SK-N-SH treated with all-trans-retinoic acid at 6 μM for 48 hours (cell line): ENCODE measurements around the gene FHOD3.

ENCODE experiments used
- ATAC-seq: fragments of 200-7000 bp; cut with Tn5 transposase; 3 replicates; pipeline ENCODE4 v1.9.1; 2020; ENCODE audit warnings: mild to moderate bottlenecking, moderate library complexity
- ARNTL ChIP-seq: fragments of 450-650 bp; formaldehyde crosslinking; IDR thresholded peaks from 2 replicates; pipeline ENCODE4 v1.5.0; 2020; ENCODE audit warnings: low read depth, mild to moderate bottlenecking, moderate library complexity, borderline replicate concordance
- BACH2 ChIP-seq: fragments of 250-450 bp; sonication (Bioruptor Pico); IDR thresholded peaks from 2 replicates; pipeline ENCODE4 v1.9.0; 2021; ENCODE audit warnings: mild to moderate bottlenecking, borderline replicate concordance
- CSDC2 ChIP-seq: fragments of 250-450 bp; sonication (Bioruptor Pico); IDR thresholded peaks from 2 replicates; pipeline ENCODE4 v1.5.0; 2020; ENCODE audit warnings: mild to moderate bottlenecking, moderate library complexity
- ESRRG ChIP-seq: fragments of 250-450 bp; sonication (Bioruptor Pico); IDR thresholded peaks from 2 replicates; pipeline ENCODE4 v1.6.1; 2021; ENCODE audit warnings: mild to moderate bottlenecking
- GLIS3 ChIP-seq: fragments of 250-450 bp; sonication (Bioruptor Pico); IDR thresholded peaks from 2 replicates; pipeline ENCODE4 v1.5.0; 2020; ENCODE audit warnings: mild to moderate bottlenecking, moderate library complexity
- ISL1 ChIP-seq: fragments of 250-450 bp; sonication (Bioruptor Pico); IDR thresholded peaks from 2 replicates; pipeline ENCODE4 v2.1.2; 2022; ENCODE audit warnings: mild to moderate bottlenecking, moderate library complexity
- OSR1 ChIP-seq: fragments of 250-450 bp; sonication (Bioruptor Pico); IDR thresholded peaks from 2 replicates; pipeline ENCODE4 v1.8.0; 2022; ENCODE audit warnings: moderate library complexity, mild to moderate bottlenecking, inconsistent platforms
- PPARA ChIP-seq: fragments of 250-450 bp; sonication (Bioruptor Pico); IDR thresholded peaks from 2 replicates; pipeline ENCODE4 v1.5.0; 2020; ENCODE audit warnings: mild to moderate bottlenecking, borderline replicate concordance
- RARB ChIP-seq: fragments of 250-450 bp; sonication (Bioruptor Pico); IDR thresholded peaks from 2 replicates; pipeline ENCODE4 v1.8.0; 2021; ENCODE audit warnings: mild to moderate bottlenecking, moderate library complexity
- TCF4 ChIP-seq: fragments of 250-450 bp; sonication (Bioruptor Pico); IDR thresholded peaks from 2 replicates; pipeline ENCODE4 v1.8.0; 2021; ENCODE audit warnings: mild to moderate bottlenecking, moderate library complexity, borderline replicate concordance
- ZC3H10 ChIP-seq: fragments of 250-450 bp; sonication (Bioruptor Pico); IDR thresholded peaks from 2 replicates; pipeline ENCODE4 v1.5.1; 2021; ENCODE audit warnings: mild to moderate bottlenecking, moderate library complexity
- ZFP30 ChIP-seq: fragments of 450-650 bp; formaldehyde crosslinking; IDR thresholded peaks from 2 replicates; pipeline ENCODE4 v1.5.0; 2022; ENCODE audit warnings: mild to moderate bottlenecking, moderate library complexity
- ZNF70 ChIP-seq: fragments of 450-650 bp; formaldehyde crosslinking; IDR thresholded peaks from 2 replicates; pipeline ENCODE4 v1.5.0; 2020; ENCODE audit warnings: mild to moderate bottlenecking, moderate library complexity
- ZNF8 ChIP-seq: fragments of 450-650 bp; formaldehyde crosslinking; IDR thresholded peaks from 2 replicates; pipeline ENCODE4 v1.5.0; 2020; ENCODE audit warnings: mild to moderate bottlenecking, moderate library complexity
- TF ChIP-seq, protein P1 (sequence below): fragments of 250-450 bp; sonication (Bioruptor Pico); IDR thresholded peaks from 2 replicates; pipeline ENCODE4 v1.8.0; 2020; ENCODE audit warnings: mild to moderate bottlenecking, moderate library complexity, borderline replicate concordance
- TF ChIP-seq, protein P2 (sequence below): fragments of 250-450 bp; sonication (Bioruptor Pico); IDR thresholded peaks from 2 replicates; pipeline ENCODE4 v1.5.1; 2020; ENCODE audit warnings: low read depth, mild to moderate bottlenecking, moderate library complexity
- TF ChIP-seq, protein P3 (sequence below): fragments of 250-450 bp; sonication (Bioruptor Pico); IDR thresholded peaks from 2 replicates; pipeline ENCODE4 v1.5.0; 2020; ENCODE audit warnings: mild to moderate bottlenecking, moderate library complexity
- TF ChIP-seq, protein P4 (sequence below): fragments of 250-450 bp; sonication (Bioruptor Pico); IDR thresholded peaks from 2 replicates; pipeline ENCODE4 v1.5.1; 2021; ENCODE audit warnings: mild to moderate bottlenecking, moderate library complexity
- TF ChIP-seq, protein P5 (sequence below): fragments of 250-450 bp; sonication (Bioruptor Pico); IDR thresholded peaks from 2 replicates; pipeline ENCODE4 v1.8.0; 2021; ENCODE audit warnings: low read depth, mild to moderate bottlenecking, moderate library complexity, borderline replicate concordance

Gene FHOD3

DNA sequence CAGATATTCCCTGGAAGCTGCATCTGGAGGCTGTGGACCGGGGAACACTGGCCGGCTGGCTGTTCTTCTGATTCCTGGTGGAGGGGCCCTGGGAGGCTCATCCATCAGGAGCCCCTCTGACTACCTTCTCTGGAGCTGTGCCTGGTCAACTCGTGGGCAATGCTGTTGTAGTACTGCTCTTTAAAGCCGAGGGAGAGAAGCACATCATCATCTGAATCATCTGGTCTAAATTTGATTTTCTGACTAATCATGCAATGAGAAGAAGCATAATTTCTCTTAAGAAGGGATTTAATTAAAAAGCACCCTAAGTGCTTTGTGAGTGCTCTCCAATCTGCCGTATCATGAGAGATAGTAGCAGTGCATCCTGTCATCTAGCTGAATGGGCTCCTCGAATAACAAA is 229.5 kb downstream of the FHOD3 start:
- no peak for ATAC-seq
- TF ChIP-seq CSDC2 (CRISPR knock-in tag) = no peak
- TF ChIP-seq RARB (CRISPR knock-in tag) = no peak
- no peak for TF ChIP-seq ESRRG (CRISPR knock-in tag)
- TF ChIP-seq ZNF70 = peak; percentile 46; the same call in 1 of the 2 replicates
- peak; percentile 71 for TF ChIP-seq ISL1
- no peak for TF ChIP-seq ZC3H10 (CRISPR knock-in tag)
- TF ChIP-seq, protein P1, sequence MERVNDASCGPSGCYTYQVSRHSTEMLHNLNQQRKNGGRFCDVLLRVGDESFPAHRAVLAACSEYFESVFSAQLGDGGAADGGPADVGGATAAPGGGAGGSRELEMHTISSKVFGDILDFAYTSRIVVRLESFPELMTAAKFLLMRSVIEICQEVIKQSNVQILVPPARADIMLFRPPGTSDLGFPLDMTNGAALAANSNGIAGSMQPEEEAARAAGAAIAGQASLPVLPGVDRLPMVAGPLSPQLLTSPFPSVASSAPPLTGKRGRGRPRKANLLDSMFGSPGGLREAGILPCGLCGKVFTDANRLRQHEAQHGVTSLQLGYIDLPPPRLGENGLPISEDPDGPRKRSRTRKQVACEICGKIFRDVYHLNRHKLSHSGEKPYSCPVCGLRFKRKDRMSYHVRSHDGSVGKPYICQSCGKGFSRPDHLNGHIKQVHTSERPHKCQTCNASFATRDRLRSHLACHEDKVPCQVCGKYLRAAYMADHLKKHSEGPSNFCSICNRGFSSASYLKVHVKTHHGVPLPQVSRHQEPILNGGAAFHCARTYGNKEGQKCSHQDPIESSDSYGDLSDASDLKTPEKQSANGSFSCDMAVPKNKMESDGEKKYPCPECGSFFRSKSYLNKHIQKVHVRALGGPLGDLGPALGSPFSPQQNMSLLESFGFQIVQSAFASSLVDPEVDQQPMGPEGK = no peak
- TF ChIP-seq OSR1 = no peak
- TF ChIP-seq BACH2 (CRISPR knock-in tag) = no peak
- no peak for TF ChIP-seq ZNF8 (CRISPR knock-in tag)
- TF ChIP-seq, all 23 proteins: peak for 2

DNA sequence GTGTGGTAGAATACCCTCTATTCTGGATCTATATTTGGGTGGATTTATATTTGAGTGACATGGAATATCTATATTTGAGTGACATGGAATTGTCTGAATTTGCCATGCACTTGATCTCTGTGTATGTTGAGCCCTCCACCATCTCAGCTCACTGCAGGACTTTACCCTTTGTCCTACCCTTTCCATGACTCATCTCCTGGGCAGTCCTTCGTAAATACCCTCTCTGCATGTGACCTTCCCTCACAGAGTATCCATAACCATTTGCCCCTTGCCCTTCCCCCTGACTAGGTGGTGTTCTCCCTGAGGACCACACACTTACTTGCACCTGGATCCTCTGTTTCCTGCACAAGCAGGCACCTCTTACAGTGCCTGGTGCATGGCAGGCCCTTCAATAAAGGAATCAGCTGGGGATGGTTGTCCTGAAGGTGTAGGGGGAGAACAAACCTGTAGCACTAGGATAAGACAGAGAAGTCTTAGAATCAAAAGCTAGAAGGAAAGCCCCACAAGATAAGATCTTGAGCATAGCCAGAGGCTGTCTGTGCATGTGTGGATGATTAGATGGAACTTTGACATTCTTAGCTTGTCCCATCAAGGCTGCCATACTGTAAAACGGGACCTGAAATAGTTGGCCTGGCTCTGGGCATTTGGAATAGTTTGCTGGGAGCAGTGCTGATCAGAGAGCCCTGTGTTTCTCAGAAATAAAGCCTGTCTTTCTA is 230.4 kb downstream of the FHOD3 start:
- ATAC-seq = no peak
- TF ChIP-seq, protein P2, sequence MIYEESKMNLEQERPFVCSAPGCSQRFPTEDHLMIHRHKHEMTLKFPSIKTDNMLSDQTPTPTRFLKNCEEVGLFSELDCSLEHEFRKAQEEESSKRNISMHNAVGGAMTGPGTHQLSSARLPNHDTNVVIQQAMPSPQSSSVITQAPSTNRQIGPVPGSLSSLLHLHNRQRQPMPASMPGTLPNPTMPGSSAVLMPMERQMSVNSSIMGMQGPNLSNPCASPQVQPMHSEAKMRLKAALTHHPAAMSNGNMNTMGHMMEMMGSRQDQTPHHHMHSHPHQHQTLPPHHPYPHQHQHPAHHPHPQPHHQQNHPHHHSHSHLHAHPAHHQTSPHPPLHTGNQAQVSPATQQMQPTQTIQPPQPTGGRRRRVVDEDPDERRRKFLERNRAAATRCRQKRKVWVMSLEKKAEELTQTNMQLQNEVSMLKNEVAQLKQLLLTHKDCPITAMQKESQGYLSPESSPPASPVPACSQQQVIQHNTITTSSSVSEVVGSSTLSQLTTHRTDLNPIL (CRISPR knock-in tag) = no peak
- TF ChIP-seq, protein P3, sequence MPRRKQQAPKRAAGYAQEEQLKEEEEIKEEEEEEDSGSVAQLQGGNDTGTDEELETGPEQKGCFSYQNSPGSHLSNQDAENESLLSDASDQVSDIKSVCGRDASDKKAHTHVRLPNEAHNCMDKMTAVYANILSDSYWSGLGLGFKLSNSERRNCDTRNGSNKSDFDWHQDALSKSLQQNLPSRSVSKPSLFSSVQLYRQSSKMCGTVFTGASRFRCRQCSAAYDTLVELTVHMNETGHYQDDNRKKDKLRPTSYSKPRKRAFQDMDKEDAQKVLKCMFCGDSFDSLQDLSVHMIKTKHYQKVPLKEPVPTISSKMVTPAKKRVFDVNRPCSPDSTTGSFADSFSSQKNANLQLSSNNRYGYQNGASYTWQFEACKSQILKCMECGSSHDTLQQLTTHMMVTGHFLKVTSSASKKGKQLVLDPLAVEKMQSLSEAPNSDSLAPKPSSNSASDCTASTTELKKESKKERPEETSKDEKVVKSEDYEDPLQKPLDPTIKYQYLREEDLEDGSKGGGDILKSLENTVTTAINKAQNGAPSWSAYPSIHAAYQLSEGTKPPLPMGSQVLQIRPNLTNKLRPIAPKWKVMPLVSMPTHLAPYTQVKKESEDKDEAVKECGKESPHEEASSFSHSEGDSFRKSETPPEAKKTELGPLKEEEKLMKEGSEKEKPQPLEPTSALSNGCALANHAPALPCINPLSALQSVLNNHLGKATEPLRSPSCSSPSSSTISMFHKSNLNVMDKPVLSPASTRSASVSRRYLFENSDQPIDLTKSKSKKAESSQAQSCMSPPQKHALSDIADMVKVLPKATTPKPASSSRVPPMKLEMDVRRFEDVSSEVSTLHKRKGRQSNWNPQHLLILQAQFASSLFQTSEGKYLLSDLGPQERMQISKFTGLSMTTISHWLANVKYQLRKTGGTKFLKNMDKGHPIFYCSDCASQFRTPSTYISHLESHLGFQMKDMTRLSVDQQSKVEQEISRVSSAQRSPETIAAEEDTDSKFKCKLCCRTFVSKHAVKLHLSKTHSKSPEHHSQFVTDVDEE (CRISPR knock-in tag) = no peak
- TF ChIP-seq CSDC2 (CRISPR knock-in tag) = no peak
- no peak for TF ChIP-seq TCF4 (CRISPR knock-in tag)
- TF ChIP-seq ARNTL (CRISPR knock-in tag) = no peak
- TF ChIP-seq RARB (CRISPR knock-in tag) = no peak
- no peak for TF ChIP-seq PPARA (CRISPR knock-in tag)
- TF ChIP-seq ZFP30 (CRISPR knock-in tag) = no peak
- TF ChIP-seq BACH2 (CRISPR knock-in tag) = no peak
- TF ChIP-seq, protein P1 = no peak
- no peak for TF ChIP-seq ZNF8 (CRISPR knock-in tag)
- no peak for TF ChIP-seq ESRRG (CRISPR knock-in tag)
- no peak for TF ChIP-seq ISL1
- TF ChIP-seq, protein P4, sequence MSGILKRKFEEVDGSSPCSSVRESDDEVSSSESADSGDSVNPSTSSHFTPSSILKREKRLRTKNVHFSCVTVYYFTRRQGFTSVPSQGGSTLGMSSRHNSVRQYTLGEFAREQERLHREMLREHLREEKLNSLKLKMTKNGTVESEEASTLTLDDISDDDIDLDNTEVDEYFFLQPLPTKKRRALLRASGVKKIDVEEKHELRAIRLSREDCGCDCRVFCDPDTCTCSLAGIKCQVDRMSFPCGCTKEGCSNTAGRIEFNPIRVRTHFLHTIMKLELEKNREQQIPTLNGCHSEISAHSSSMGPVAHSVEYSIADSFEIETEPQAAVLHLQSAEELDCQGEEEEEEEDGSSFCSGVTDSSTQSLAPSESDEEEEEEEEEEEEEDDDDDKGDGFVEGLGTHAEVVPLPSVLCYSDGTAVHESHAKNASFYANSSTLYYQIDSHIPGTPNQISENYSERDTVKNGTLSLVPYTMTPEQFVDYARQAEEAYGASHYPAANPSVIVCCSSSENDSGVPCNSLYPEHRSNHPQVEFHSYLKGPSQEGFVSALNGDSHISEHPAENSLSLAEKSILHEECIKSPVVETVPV (CRISPR knock-in tag) = no peak

DNA sequence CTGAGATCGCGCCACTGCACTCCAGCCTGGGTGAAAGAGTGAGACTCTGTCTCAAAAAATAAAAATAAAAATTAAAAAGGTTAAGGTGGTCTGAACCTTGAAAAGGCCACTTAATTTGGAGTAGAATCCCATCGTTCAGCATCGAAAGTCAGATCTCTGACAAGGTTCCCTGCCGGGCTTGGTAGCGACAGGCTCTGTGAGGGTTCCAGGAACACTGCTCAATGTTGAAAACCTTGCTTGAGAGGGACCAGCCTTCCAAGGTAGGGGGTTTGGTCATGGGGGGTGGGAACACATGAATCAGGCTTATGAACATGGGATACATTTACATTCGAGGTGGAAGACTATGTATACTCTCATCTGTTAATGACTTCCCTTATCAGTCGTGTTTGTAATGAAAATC is 232.2 kb downstream of the FHOD3 start:
- ATAC-seq = no peak

More for the DNA sequence above, 232.2 kb downstream of the FHOD3 start:
- TF ChIP-seq ARNTL (CRISPR knock-in tag) = no peak
- TF ChIP-seq BACH2 (CRISPR knock-in tag) = no peak
- TF ChIP-seq, protein P5, sequence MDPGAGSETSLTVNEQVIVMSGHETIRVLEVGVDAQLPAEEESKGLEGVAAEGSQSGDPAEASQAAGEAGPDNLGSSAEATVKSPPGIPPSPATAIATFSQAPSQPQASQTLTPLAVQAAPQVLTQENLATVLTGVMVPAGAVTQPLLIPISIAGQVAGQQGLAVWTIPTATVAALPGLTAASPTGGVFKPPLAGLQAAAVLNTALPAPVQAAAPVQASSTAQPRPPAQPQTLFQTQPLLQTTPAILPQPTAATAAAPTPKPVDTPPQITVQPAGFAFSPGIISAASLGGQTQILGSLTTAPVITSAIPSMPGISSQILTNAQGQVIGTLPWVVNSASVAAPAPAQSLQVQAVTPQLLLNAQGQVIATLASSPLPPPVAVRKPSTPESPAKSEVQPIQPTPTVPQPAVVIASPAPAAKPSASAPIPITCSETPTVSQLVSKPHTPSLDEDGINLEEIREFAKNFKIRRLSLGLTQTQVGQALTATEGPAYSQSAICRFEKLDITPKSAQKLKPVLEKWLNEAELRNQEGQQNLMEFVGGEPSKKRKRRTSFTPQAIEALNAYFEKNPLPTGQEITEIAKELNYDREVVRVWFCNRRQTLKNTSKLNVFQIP (CRISPR knock-in tag) = no peak
- no peak for TF ChIP-seq PPARA (CRISPR knock-in tag)
- no peak for TF ChIP-seq GLIS3
- no peak for TF ChIP-seq ZNF70
- TF ChIP-seq OSR1 = no peak
- no peak for TF ChIP-seq ZFP30 (CRISPR knock-in tag)
- no peak for TF ChIP-seq TCF4 (CRISPR knock-in tag)
